ENCODE data around the gene KANK3. TPM values are rescaled to one million over a fixed set of nuclear protein-coding genes. Genes with fewer than 3 reads are reported as not detected.

KANK3 gene
- 1.2 TPM for total RNA-seq (2021; ENCODE audit: unreplicated experiment)
- 1.5 TPM for polyA plus RNA-seq (2012; ENCODE audit: insufficient read length)
- percentile 31 among the genes with signal in this experiment for Bru-seq, nascent RNA
- percentile 32 among the genes with signal in this experiment for BruChase-seq, experiment 1, labeled RNA remaining after a 2-hour chase
- percentile 26 among the genes with signal in this experiment for BruChase-seq, experiment 2, labeled RNA remaining after a 6-hour chase
- long read RNA-seq, partial matches to known transcripts = 1 of 4 reads
- long read RNA-seq, other reads (novel, unspliced or antisense) = 3 of 4 reads

DNA sequence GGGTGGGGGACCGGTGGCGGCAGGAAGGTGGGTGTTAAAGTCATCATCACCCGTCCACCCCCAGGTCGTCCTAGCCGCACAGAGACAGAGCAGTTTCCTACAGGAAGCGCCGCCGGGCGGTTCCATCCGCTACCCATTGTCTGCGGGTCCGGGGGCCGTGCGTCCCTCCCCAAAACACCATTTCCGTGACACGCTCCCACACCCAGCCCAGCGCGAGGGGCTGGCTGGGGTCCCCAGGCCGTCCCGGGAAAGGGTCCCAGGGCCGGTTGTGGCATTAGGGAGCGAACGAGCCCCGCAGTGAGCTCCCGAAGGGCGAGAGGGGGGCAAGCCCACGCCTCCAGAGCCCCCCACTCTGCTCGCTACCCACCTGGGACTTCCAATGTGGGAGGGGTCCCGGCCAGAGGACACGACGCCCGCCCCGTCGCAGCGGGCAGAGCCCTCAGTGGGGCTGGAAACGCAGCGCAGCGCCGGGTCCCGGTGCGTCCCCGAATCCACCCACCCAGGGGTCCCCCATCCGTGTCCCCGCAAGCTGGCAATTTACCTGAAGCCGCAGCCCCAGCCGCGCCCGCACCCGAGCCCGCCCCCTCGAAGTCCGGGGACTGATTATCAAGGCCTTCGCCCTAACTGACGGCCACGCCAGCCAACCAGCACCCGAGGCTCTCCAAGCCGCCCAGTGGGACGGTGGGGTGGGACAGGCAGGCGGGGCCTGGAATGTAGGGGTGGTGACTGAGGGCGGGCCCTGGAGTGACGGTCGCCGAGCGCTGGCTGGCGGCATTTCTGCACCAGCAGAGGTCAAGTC, at the start of gene KANK3:
Gene KANK3, minus strand, starts transcription at position 579 of the 799 bp plus-strand sequence. CDS start 5,434 bp downstream, outside the sequence.
- no peak for DNase-seq (ENCODE audit: low read depth, low spot score)
- peak; percentile 100 for ATAC-seq
- H3K9me3 ChIP-seq (ENCODE audit: control insufficient read depth, insufficient read depth, low read depth, low read length) = no peaks in the 10 kb centered on the region
- peak within 1 kb of the TSS; percentile 53 to 58 for H3K4me3 ChIP-seq (ENCODE audit: low read depth in 2 of 2, low read length in 2 of 2)
- no peaks in the 10 kb centered on the region for H3K4me1 ChIP-seq (ENCODE audit: control insufficient read depth, insufficient read depth, low read length)
- H3K36me3 ChIP-seq (ENCODE audit: control insufficient read depth, insufficient read depth, low read length) = no peaks in the 10 kb centered on the region
- POLR2A ChIA-PET = no interaction called here
- intact Hi-C loops (cut with micrococcal nuclease; ENCODE audit: unreplicated experiment) (no loop called here), in situ Hi-C loops (cut with HindIII; ENCODE audit: low pct_unique_long_range_greater_than_20kb, low sequenced_read_pairs) (no loop called here)
- H3K27ac ChIP-seq (ENCODE audit: low read length) = no peak within 1 kb of the TSS
- CTCF ChIA-PET = interaction anchor here (1.0 kb wide), 1 partner anchor 10 kb away, joined by 5 read pairs; no protein-coding TSS in a partner anchor
- BruUV-seq (replicated peaks) = no TSS peak
- TF ChIP-seq SIN3A (IDR thresholded peaks at IDR 0.05; ENCODE audit: borderline replicate concordance, insufficient read depth, low read depth, low read length) = no peak
- TF ChIP-seq, protein P1, sequence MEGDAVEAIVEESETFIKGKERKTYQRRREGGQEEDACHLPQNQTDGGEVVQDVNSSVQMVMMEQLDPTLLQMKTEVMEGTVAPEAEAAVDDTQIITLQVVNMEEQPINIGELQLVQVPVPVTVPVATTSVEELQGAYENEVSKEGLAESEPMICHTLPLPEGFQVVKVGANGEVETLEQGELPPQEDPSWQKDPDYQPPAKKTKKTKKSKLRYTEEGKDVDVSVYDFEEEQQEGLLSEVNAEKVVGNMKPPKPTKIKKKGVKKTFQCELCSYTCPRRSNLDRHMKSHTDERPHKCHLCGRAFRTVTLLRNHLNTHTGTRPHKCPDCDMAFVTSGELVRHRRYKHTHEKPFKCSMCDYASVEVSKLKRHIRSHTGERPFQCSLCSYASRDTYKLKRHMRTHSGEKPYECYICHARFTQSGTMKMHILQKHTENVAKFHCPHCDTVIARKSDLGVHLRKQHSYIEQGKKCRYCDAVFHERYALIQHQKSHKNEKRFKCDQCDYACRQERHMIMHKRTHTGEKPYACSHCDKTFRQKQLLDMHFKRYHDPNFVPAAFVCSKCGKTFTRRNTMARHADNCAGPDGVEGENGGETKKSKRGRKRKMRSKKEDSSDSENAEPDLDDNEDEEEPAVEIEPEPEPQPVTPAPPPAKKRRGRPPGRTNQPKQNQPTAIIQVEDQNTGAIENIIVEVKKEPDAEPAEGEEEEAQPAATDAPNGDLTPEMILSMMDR (IDR thresholded peaks at IDR 0.05) = no peak
- TF ChIP-seq POLR2AphosphoS5 (IDR thresholded peaks at IDR 0.05; ENCODE audit: low read depth, low read length) = no peak
- no peak for TF ChIP-seq REST (IDR thresholded peaks at IDR 0.05; ENCODE audit: insufficient read depth in 1 of 2, low read depth in 2 of 2, low read length in 1 of 2)
- TF ChIP-seq TCF7L2 (IDR thresholded peaks at IDR 0.05; ENCODE audit: low read depth, low read length) = no peak
- no peaks in the 10 kb centered on the region for H3K27me3 ChIP-seq (ENCODE audit: control insufficient read depth, insufficient read depth, low read length)

GRCh38 chr19:8392017-8392591, 49.0 kb upstream of the KANK3 start:
- intact Hi-C loops (cut with micrococcal nuclease; ENCODE audit: unreplicated experiment) = no loop called here
- ChIA-PET POLR2A (interaction anchor here (0.7 kb wide), 1 partner anchor 33 kb away, joined by 12 read pairs; no protein-coding TSS in a partner anchor), CTCF (interaction anchor here (0.7 kb wide), 3 partner anchors 21 to 165 kb away, joined by 3 to 7 read pairs (median 5); partner anchors contain the start of gene MARCHF2)
- in situ Hi-C loops (cut with HindIII; ENCODE audit: low pct_unique_long_range_greater_than_20kb, low sequenced_read_pairs) = no loop called here
- TF ChIP-seq, protein P1 (IDR thresholded peaks at IDR 0.05) = no peak
- no peak for TF ChIP-seq POLR2AphosphoS5 (IDR thresholded peaks at IDR 0.05; ENCODE audit: low read depth, low read length)
- Histone ChIP-seq H3K36me3 (ENCODE audit: control insufficient read depth, insufficient read depth, low read length) (no peaks in the 10 kb centered on the region; the same call in 1 of the 2 replicates), H3K27me3 (ENCODE audit: control insufficient read depth, insufficient read depth, low read length) (no peaks in the 10 kb centered on the region), H3K9me3 (ENCODE audit: control insufficient read depth, insufficient read depth, low read depth, low read length) (no peaks in the 10 kb centered on the region), H3K4me3 (ENCODE audit: low read depth in 2 of 2, low read length in 2 of 2) (peak overlapping the region; percentile 51 to 80), H3K27ac (ENCODE audit: low read length) (peak overlapping the region; percentile 76), H3K4me1 (ENCODE audit: control insufficient read depth, insufficient read depth, low read length) (peaks cover 61% of the 10 kb centered on the region)
- ATAC-seq = no peak
- no TSS peak for BruUV-seq (replicated peaks)
- DNase-seq (ENCODE audit: low read depth, low spot score) = no peak
